ENCODE results near the gene COX7B2.

COX7B2 gene

DNA sequence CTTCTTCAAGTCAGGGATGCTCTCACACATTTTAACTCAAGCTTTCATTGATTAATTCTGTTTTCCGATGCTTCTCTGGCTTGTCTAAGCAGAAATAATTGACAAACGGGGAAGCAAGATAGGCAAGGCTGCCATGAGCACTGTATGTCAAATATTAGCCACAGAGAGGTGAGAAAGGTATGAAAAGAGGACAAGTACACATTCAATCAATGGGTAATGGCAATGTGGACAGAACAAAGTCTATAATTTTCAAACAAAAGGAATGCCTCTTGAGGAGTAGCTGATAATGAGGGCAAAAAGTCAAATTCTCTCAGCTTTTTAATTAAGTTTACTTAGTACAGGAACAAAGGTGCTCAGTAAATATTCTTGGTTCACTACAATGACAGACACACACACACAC lies 19.6 kb downstream of the COX7B2 start:
- DNase-seq (ENCODE audit: low read depth in 2 of 2) = no peak

DNA sequence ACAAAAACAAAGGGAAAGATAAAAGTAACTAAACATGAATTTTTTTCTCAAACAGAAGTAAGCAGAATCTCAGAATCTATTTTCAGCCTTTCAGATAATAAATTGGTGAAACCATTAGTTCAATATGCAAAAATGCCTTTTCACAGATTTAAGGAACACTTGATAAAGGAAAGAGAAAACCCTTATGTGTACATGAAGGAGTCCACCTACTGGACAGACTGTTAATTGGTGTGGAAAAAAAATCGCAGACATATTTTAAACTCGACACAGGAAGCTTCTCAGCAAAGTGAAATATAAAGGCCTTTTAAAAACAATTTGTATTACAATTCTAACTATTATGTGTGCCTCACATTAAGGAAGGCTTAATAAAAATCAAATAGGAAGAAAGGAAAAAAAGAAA lies 22.3 kb downstream of the COX7B2 start:
- no peak for DNase-seq (ENCODE audit: low read depth in 2 of 2)

- DNase-seq (ENCODE audit: low read depth in 2 of 2) = no peak
Measured at GRCh38 chr4:46878641-46879040, 30.4 kb downstream of the COX7B2 start.

DNA sequence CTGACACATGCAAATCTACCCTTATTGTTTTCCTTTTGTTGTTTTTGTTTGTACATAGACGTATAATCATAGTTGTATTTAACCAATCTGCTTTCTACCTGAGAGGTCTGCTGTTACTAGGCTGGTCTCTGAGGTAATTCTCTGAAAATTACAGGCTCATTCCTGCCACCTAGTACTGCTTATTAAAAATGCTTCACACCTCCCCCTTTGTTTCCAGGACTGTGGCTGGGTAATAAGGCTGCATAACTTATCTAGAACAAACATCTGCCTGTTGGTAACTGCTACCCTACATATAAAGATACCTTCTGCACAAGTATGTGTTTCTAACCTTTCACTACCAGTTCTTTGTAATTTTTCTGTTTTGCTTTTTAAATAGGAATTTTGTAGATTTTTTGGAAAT lies 34.2 kb downstream of the COX7B2 start:
- DNase-seq (ENCODE audit: low read depth in 2 of 2) = no peak

- DNase-seq (ENCODE audit: low read depth in 2 of 2) = no peak
Measured at GRCh38 chr4:46870411-46870810, 38.6 kb downstream of the COX7B2 start.

DNA sequence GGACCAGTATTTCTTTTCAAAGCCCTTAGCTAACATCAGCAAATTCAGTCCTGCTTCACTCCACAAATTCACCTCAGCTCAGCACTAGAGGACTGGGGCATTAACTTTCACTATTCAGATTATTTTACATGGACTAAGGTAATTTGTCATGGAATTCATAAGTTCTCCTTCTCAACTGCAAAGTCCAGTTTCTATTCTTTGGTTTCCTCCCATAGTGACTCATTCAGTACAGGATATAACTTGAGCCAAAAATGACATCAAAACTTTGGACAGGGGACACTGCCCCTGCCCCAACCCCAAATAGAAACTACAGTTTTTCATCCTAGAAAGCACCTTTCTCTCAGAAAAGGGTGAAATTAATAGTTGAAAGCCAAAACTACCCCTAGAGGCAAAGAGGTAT lies 52.7 kb downstream of the COX7B2 start:
- DNase-seq (ENCODE audit: low read depth in 2 of 2) = no peak

GRCh38 chr4:46852800-46853199 lies 56.2 kb downstream of the COX7B2 start:
- no peak for DNase-seq (ENCODE audit: low read depth in 2 of 2)

GRCh38 chr4:46850026-46850425 lies 59.0 kb downstream of the COX7B2 start:
- no peak for DNase-seq (ENCODE audit: low read depth in 2 of 2)

GRCh38 chr4:46844325-46844917 lies 64.6 kb downstream of the COX7B2 start:
- DNase-seq (ENCODE audit: low read depth in 2 of 2) = peak in 1 of 2 donors; percentile 22

DNA sequence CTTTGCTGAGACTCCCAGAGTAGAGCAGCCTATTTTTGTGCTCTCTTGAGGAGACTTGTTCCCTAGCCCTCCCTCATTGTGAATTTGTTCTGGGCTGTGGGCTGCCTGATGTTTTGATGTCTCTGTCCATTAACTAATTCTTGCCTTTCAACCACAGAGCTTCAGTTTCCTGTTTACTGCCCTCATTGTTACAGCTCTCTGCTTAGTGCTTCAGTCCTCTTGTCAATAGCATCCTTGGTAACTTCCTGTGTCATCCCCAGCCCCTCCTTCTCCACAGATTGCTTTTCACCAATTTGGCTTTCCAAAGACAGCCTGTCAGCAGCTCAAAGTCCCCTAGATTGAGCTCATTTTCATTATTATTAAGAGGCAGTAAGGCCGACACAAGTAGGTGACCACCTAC lies 69.9 kb downstream of the COX7B2 start:
- no peak for DNase-seq (ENCODE audit: low read depth in 2 of 2)

DNA sequence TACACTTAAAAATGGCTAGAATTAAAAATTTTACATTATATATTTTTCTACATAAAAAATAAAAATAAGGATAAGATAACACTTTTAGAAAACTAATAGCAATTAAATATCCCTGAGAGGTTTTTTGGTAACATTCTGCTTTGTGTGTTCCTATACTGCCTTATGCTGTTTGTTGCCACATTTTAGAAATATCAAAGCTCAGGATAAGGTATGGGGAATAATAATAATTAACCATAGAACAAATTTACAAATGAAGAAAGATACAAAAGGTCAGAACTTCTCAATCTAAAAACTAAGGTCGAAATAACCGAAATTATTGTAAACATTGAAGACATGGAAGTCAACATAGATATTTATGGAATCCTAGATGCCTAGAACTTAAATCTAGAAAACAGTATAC lies 71.4 kb downstream of the COX7B2 start:
- DNase-seq (ENCODE audit: low read depth in 2 of 2) = no peak

GRCh38 chr4:46836584-46836983 lies 72.5 kb downstream of the COX7B2 start:
- DNase-seq (ENCODE audit: low read depth in 2 of 2) = no peak

DNA sequence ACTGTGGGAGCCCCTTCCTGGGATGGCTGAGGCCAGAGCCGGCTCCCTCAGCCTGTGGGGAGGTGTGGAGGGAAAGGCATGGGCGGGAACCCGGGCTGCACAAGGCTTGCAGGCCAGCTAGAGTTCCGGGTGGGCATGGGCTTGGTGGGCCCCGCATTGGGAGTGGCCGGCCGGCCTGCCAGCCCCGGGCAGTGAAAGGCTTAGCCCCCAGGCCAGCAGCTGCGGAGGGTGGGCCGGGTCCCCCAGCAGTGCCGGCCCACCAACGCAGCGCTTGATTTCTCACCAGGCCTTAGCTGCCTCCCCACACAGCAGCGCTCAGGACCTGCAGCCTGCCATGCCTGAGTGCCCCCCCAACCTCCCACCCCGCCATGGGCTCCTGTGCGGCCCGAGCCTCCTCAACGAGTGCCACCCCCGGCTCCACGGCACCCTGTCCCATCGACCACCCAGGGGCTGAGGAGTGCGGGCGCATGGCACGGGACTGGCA lies 78.0 kb downstream of the COX7B2 start:
- DNase-seq (ENCODE audit: low read depth in 2 of 2) = no peak

DNA sequence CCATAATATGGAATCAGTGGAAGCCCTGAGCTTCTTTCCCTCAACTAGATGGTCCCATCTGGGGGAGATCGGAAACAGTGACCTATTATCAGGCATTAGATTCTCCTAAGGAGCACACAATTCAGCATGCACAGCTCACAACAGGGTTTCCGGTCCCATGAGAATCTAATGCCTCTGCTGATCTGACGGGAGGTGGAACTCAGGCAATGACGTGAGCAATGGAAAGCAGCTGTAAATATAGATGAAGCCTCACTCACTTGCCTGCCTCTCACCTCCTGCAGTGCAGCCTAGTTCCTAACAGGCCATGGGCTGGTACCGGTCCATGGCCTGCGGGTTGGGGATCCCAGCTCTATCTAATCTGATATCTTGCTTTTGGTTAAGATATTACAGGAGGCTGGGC lies 88.9 kb downstream of the COX7B2 start:
- no peak for DNase-seq (ENCODE audit: low read depth in 2 of 2)

DNA sequence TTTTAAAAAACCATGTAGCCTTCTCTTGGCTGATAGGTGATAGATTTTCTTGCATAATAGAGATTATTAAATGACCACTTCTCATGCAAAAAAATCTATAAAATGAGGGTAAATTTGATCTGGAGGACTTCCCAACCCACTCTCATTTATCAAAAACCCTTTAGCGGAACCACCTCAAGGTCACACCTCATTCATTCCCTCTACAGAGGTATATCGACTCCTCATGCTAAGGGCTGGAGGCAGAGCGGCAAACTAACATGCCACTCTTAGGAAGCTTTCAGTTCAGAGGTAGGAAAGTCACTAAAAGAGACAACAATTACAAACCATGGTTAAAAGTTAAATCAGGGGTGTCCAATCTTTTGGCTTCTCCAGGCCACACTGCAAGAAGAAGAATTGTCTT lies 90.0 kb downstream of the COX7B2 start:
- DNase-seq (ENCODE audit: low read depth in 2 of 2) = no peak

GRCh38 chr4:46818604-46819003 lies 90.4 kb downstream of the COX7B2 start:
- DNase-seq (ENCODE audit: low read depth in 2 of 2) = no peak

DNA sequence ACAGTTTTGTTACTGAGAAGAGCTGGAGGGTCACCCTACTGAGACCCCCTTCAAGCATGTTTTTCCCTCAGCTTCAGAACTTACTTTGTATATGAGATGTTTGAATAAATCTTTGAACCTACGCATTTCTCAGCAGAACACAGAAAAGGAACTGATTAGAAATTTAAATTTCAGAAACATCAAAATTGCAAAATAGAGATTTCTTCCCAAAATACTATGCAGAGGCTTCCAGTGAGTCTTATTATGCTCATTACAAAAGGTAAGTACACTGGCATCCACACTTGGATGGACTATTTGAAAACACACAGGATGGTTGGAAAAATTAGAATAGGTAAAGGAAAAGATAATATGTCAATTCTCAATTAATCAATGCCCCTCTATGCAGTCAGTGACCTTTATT lies 91.2 kb downstream of the COX7B2 start:
- no peak for DNase-seq (ENCODE audit: low read depth in 2 of 2)

GRCh38 chr4:46804781-46805413 lies 104.1 kb downstream of the COX7B2 start:
- no peak for DNase-seq (ENCODE audit: low read depth in 2 of 2)

GRCh38 chr4:46793036-46793435 lies 116.0 kb downstream of the COX7B2 start:
- DNase-seq (ENCODE audit: low read depth in 2 of 2) = no peak

DNA sequence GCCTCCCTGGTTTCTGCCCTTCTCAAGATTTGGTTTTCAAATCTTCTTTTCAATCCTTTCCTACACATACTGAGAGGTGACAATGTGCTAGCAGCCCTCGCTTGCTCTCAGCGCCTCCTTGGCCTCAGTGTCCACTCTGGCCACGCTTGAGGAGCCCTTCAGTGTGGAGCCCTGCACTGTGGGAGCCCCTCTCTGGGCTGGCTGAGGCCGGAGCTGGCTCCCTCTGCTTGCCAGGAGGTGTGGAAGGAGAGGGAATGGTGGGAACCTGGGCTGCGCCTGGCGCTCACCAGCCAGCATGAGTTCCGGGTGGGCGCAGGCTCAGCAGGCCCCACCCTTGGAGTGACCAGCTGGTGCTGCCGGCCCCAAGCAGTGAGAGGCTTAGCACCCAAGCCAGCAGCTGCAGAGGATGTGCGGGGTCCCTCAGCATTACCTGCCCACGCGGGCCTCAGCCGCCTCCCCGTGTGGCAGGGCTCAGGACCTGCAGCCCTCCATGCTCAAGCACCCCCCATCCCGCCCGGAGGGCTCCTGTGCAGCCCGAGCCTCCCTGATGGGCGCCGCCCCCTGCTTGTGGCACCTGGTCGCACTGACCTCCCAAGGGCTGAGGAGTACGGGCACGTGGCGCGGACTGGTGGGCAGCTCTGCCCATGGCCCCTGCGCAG lies 127.5 kb downstream of the COX7B2 start:
- DNase-seq (ENCODE audit: low read depth in 2 of 2) = no peak

GRCh38 chr4:46765465-46765864 lies 143.6 kb downstream of the COX7B2 start:
- no peak for DNase-seq (ENCODE audit: low read depth in 2 of 2)

DNA sequence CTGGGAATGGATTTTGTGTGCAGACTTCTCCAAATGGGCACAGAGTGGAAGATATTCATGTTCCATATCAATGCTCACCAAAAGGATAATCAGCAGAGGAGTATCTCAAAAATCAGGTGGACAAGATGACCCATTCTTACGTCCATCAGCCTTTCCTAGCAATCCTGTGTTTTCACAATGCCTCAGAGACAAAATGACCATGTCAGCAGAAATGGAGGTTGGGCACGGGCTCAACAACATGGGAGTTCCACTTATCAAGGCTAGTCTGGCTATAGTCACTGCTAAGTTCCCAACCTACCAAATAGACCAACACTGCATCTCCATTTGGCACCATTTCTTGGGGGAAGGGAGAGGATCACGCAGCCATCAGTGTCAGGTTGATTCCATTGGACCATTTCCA lies 179.0 kb downstream of the COX7B2 start:
- DNase-seq (ENCODE audit: low read depth in 2 of 2) = no peak

DNA sequence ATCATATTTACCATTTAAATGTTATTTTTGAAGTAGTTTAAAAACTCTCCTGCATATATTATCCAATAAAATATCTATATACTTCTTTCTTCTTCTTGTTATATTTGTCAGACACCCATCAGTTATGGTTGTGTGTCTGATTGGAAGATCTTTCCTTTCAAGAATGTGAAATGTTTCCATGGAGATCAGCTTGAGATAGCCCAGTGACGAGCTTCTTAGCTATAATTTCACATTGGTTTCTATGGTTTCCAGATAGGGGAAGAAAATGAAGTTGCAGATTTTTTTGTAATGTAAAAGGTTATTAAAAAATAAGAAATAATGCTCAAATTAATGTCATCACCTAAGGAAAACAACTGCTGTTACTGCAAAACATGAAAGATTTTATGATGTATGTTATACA lies 189.0 kb downstream of the COX7B2 start:
- DNase-seq (ENCODE audit: low read depth in 2 of 2) = no peak
